ENCODE data around the gene HOXC10. TPM values are rescaled to one million over a fixed set of nuclear protein-coding genes. Genes with fewer than 3 reads are reported as not detected.

The HOXC10 gene
- total and polyA plus RNA-seq, 8 donors = not detected

- WGBS, 5 donors = 20 to 32% (median 24%) methylated on average over 8 of the region's 8 CpGs
- H3K4me1 ChIP-seq = peaks cover 16 to 41% (median 34%) of the 10 kb centered on the region in 4 donors
- no peak overlapping the region for H3K27ac ChIP-seq
- H3K9me3 ChIP-seq = no peaks in the 10 kb centered on the region
- H3K4me3 ChIP-seq = no peak overlapping the region
- peaks cover 59 to 100% (median 100%) of the 10 kb centered on the region in 3 donors for H3K27me3 ChIP-seq
- TF ChIP-seq, protein P1, sequence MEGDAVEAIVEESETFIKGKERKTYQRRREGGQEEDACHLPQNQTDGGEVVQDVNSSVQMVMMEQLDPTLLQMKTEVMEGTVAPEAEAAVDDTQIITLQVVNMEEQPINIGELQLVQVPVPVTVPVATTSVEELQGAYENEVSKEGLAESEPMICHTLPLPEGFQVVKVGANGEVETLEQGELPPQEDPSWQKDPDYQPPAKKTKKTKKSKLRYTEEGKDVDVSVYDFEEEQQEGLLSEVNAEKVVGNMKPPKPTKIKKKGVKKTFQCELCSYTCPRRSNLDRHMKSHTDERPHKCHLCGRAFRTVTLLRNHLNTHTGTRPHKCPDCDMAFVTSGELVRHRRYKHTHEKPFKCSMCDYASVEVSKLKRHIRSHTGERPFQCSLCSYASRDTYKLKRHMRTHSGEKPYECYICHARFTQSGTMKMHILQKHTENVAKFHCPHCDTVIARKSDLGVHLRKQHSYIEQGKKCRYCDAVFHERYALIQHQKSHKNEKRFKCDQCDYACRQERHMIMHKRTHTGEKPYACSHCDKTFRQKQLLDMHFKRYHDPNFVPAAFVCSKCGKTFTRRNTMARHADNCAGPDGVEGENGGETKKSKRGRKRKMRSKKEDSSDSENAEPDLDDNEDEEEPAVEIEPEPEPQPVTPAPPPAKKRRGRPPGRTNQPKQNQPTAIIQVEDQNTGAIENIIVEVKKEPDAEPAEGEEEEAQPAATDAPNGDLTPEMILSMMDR (IDR thresholded peaks at IDR 0.05) = no peak
- TF ChIP-seq EP300 (IDR thresholded peaks at IDR 0.05) = no peak
- no peak for DNase-seq
- H3K36me3 ChIP-seq = no peaks in the 10 kb centered on the region
- intact Hi-C loops (cut with DNase I; ENCODE audit: low total_unique reads) = no loop called here
Measured at GRCh38 chr12:54001283-54002187, 16.6 kb downstream of the HOXC10 start.

DNA sequence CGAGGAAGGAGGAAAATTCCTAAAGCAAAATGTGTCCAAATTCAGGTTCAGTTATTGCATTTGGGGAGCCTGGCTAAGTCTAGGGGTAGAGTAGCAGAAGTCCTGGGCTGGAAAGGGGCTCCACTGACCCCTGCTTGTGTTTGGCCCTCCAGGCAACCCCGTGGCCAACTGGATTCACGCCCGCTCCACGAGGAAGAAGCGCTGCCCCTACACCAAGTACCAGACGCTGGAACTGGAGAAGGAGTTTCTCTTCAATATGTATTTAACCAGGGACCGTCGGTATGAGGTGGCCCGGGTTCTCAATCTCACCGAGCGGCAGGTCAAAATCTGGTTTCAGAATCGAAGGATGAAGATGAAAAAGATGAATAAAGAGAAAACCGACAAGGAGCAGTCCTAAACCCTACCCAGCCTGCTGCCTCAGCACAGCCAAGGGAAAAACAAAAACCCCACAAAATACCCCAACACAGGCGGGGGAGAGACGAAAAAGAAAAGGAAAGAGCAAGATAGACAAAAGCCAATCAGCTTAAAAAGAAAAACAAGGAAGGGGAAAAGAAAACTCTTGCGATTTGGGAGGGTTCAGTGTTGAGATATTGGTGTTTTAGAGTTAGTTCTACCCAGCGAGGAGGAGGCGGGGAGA lies 17.4 kb downstream of the HOXC10 start:
- no peak for DNase-seq
- Histone ChIP-seq H3K9me3 (no peaks in the 10 kb centered on the region), H3K27ac (no peak overlapping the region), H3K4me3 (no peak overlapping the region), H3K27me3 (peaks cover 57 to 100% (median 100%) of the 10 kb centered on the region in 3 donors), H3K36me3 (no peaks in the 10 kb centered on the region), H3K4me1 (peaks cover 17 to 40% (median 30%) of the 10 kb centered on the region in 4 donors)
- 11 to 16% (median 12%) methylated on average over 19 of the region's 19 CpGs for WGBS, 5 donors
- intact Hi-C loops (cut with DNase I; ENCODE audit: low total_unique reads) = no loop called here
- no peak for TF ChIP-seq EP300 (IDR thresholded peaks at IDR 0.05)
- no peak for TF ChIP-seq POLR2A (IDR thresholded peaks at IDR 0.05)

DNA sequence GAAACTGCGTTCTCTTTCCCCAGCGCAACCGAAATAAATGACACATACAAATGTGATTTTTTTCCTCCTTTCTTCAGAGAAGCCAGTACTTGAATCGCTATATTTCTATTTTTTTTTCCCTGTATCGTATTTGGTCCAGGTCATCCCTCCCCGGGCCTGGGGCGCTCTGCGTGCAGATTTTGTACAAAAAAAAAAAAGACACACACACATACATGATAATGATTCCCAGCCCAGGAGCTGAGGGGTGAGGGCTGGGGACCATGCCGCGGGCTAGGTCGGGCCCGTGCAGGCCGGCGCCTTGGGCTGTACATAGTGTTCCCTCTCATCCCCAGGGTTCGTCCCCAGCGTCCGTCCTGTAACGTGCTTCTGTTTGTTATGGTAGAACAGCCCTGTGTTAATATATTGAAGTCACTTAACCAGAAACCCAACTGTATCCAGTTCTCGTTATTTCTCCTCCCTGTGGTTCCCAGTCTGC lies 18.0 kb downstream of the HOXC10 start:
- Histone ChIP-seq H3K4me1 (peaks cover 17 to 36% (median 28%) of the 10 kb centered on the region in 4 donors), H3K36me3 (no peaks in the 10 kb centered on the region), H3K4me3 (no peak overlapping the region), H3K27me3 (peaks cover 54 to 100% (median 100%) of the 10 kb centered on the region in 3 donors), H3K27ac (no peak overlapping the region), H3K9me3 (no peaks in the 10 kb centered on the region)
- WGBS, 5 donors = 20 to 25% (median 25%) methylated on average over 19 of the region's 19 CpGs
- no peak for DNase-seq
- TF ChIP-seq POLR2A (IDR thresholded peaks at IDR 0.05) (no peak), POLR2AphosphoS5 (IDR thresholded peaks at IDR 0.05) (no peak)
- intact Hi-C loops (cut with DNase I; ENCODE audit: low total_unique reads) = no loop called here

- DNase-seq = no peak
- Histone ChIP-seq H3K9me3 (no peaks in the 10 kb centered on the region), H3K4me3 (no peak overlapping the region), H3K27ac (no peak overlapping the region), H3K27me3 (peaks cover 50 to 100% (median 100%) of the 10 kb centered on the region in 3 donors), H3K4me1 (peaks cover 17 to 36% (median 28%) of the 10 kb centered on the region in 4 donors), H3K36me3 (no peaks in the 10 kb centered on the region)
- intact Hi-C loops (cut with DNase I; ENCODE audit: low total_unique reads) = no loop called here
- 19 to 42% (median 31%) methylated on average over 3 of the region's 3 CpGs for WGBS, 5 donors
- TF ChIP-seq EP300 (IDR thresholded peaks at IDR 0.05) (no peak), POLR2AphosphoS5 (IDR thresholded peaks at IDR 0.05) (no peak), POLR2A (IDR thresholded peaks at IDR 0.05) (no peak)
- TF ChIP-seq, protein P1 (IDR thresholded peaks at IDR 0.05) = no peak
Measured at GRCh38 chr12:54003625-54004024, 18.7 kb downstream of the HOXC10 start.

DNA sequence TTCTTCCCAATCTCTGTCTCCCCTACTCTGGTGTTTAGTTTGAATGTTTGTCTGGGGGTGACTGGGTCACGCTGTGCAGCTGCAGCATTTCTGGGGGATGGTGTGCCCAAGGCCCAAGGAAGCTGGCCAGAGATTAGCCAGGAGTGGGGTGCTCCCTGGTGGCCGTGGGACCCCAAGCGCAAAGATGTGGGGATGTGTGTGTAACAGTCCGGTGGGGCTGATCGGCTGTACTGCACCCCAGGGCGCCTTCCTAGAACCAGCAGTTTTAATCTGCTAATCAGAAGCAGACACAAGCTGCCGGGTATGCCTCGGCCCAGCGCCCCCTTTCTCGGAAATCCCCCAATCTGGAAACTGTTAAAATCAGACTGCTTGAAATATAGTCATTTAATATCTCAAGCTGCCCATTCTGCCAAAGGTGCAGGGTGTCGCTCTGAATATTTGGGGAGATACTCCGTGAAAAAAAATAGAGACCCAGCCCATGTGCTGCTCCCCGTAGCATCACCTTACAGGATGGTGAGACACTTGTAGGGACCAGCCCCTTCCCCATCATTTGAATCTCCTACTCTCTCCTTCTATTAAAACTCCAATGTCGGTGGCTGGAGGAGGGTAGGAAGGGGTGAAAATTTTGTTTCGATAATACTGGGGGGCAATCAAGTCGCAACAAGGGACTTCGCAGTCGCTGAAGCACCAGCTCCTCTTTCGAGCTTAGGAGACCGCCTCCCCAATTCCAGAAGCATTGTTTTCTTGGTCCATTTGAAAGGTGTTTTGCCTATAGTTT lies 19.3 kb downstream of the HOXC10 start:
- H3K27ac ChIP-seq = no peak overlapping the region
- H3K4me1 ChIP-seq = peaks cover 20 to 36% (median 31%) of the 10 kb centered on the region in 4 donors
- TF ChIP-seq POLR2AphosphoS5 (IDR thresholded peaks at IDR 0.05) (no peak), EP300 (IDR thresholded peaks at IDR 0.05) (no peak), POLR2A (IDR thresholded peaks at IDR 0.05) (no peak)
- TF ChIP-seq, protein P1 (IDR thresholded peaks at IDR 0.05) = no peak
- H3K27me3 ChIP-seq = peaks cover 52 to 100% (median 99%) of the 10 kb centered on the region in 3 donors
- H3K9me3 ChIP-seq = no peaks in the 10 kb centered on the region
- intact Hi-C loops (cut with DNase I; ENCODE audit: low total_unique reads) = no loop called here
- no peaks in the 10 kb centered on the region for H3K36me3 ChIP-seq
- WGBS, 5 donors = 14 to 21% (median 17%) methylated on average over 20 of the region's 20 CpGs
- no peak overlapping the region for H3K4me3 ChIP-seq
- DNase-seq = no peak
